K562 (cell line): ENCODE data around the gene ZC3H12A. TPM values are rescaled to one million over a fixed set of nuclear protein-coding genes. Genes with fewer than 3 reads are reported as not detected.

Experiments used
- ARID3B ChIP-seq: fragments of 250-450 bp; sonication (Bioruptor Pico); IDR thresholded peaks from 2 replicates; pipeline ENCODE4 v1.4.0; 2020; ENCODE audit warnings: borderline replicate concordance
- E2F3 ChIP-seq: fragments of 250-450 bp; sonication (Bioruptor Pico); IDR thresholded peaks from 2 replicates; pipeline ENCODE4 v1.4.0; 2020; ENCODE audit warnings: mild to moderate bottlenecking
- ELF2 ChIP-seq: fragments of 250-450 bp; sonication (Bioruptor Pico); IDR thresholded peaks from 2 replicates; pipeline ENCODE4 v1.5.0; 2021; ENCODE audit warnings: mild to moderate bottlenecking
- ESRRB ChIP-seq: fragments of 250-450 bp; sonication (Bioruptor Pico); IDR thresholded peaks from 2 replicates; pipeline ENCODE4 v1.5.0; 2020; ENCODE audit warnings: mild to moderate bottlenecking, moderate library complexity, borderline replicate concordance
- FOXK2 ChIP-seq, 2 experiments: fragments of 450-650 bp; IDR thresholded peaks in 1 of 2; conservative IDR thresholded peaks in 1 of 2; 2 replicates each; pipeline ENCODE4 v1.6.1; 2016; ENCODE audit warnings: low read depth in 2 of 2, mild to moderate bottlenecking in 1 of 2
- GATA2 ChIP-seq: sonication (generic); formaldehyde crosslinking; IDR thresholded peaks from 2 replicates; pipeline ENCODE4 v1.4.0; 2020; ENCODE audit warnings: mild to moderate bottlenecking, missing genetic modification reagents
- GTF2B ChIP-seq: IDR thresholded peaks from 2 replicates; pipeline ENCODE4 v1.6.1; 2011; ENCODE audit not compliant: insufficient read length; ENCODE audit errors: extremely low read depth
- GTF2E2 ChIP-seq: fragments of 200-800 bp; sonication (Bioruptor generic); IDR thresholded peaks from 2 replicates; pipeline ENCODE4 v1.6.1; 2016; ENCODE audit warnings: missing genetic modification characterization, missing compliant biosample characterization
- JUND ChIP-seq, 2 experiments: IDR thresholded peaks; 2 replicates in 1 of 2; 3 replicates in 1 of 2; pipeline ENCODE4 v1.6.1; 2011; ENCODE audit warnings: borderline replicate concordance in 2 of 2, low read depth in 2 of 2, low read length in 2 of 2, improper control_type of control experiment in 1 of 2, missing biosample characterization in 1 of 2, missing genetic modification characterization in 1 of 2, missing genetic modification reagents in 1 of 2
- MCM5 ChIP-seq: fragments of 450-650 bp; IDR thresholded peaks from 2 replicates; pipeline ENCODE4 v1.6.1; 2016; ENCODE audit warnings: low read depth
- NCOA2 ChIP-seq, 2 experiments: fragments of 450-650 bp; IDR thresholded peaks; 2 replicates each; pipeline ENCODE4 v1.6.1; 2018; ENCODE audit warnings: mild to moderate bottlenecking in 2 of 2, moderate library complexity in 1 of 2; ENCODE audit not compliant: partially characterized antibody in 2 of 2
- SETDB1 ChIP-seq: IDR thresholded peaks from one replicate; pipeline ENCODE4 v1.6.1; 2012; ENCODE audit warnings: low read length, control low read depth, inconsistent platforms
- TCF7L2 ChIP-seq: fragments of 150-350 bp; IDR thresholded peaks from 2 replicates; pipeline ENCODE4 v1.6.1; 2016; ENCODE audit warnings: low read depth, mild to moderate bottlenecking, low read length, moderate library complexity
- ZBTB12 ChIP-seq: fragments of 250-450 bp; sonication (Bioruptor Pico); IDR thresholded peaks from 2 replicates; pipeline ENCODE4 v1.4.0; 2020
- ZNF12 ChIP-seq: sonication (generic); formaldehyde crosslinking; IDR thresholded peaks from 2 replicates; pipeline ENCODE4 v1.4.0; 2020; ENCODE audit warnings: mild to moderate bottlenecking, missing genetic modification reagents
- ZNF589 ChIP-seq: fragments of 200-800 bp; sonication (Bioruptor generic); IDR thresholded peaks from 2 replicates; pipeline ENCODE4 v1.6.1; 2016; ENCODE audit warnings: low read depth, missing genetic modification characterization, missing compliant biosample characterization
- ZNF609 ChIP-seq: sonication (generic); formaldehyde crosslinking; IDR thresholded peaks from 2 replicates; pipeline ENCODE4 v1.8.1; 2023; ENCODE audit warnings: missing genetic modification reagents, mild to moderate bottlenecking, borderline replicate concordance
- ZNF717 ChIP-seq: fragments of 250-450 bp; sonication (Bioruptor Pico); IDR thresholded peaks from 2 replicates; pipeline ENCODE4 v1.5.0; 2021
- ZNF76 ChIP-seq: fragments of 250-450 bp; sonication (Bioruptor Pico); IDR thresholded peaks from 2 replicates; pipeline ENCODE4 v1.4.0; 2020; ENCODE audit warnings: mild to moderate bottlenecking, moderate library complexity, borderline replicate concordance
- polyA plus RNA-seq, 8 experiments: library from polyadenylated mRNA; depleted of rRNA in 4 of 8; stranded (reverse) in 5 of 8; unstranded in 3 of 8; fragments of >200 nt; fragmentation: Nextera tagmentation in 2 of 8; fragmentation: Illumina TruSeq in 1 of 8; extraction: Ambion mirVana in 2 of 8; extraction: Trizol in 1 of 8; gene quantifications; 2 replicates each; pipeline versions ENCODE4 v1.2.1 to v1.2.3, GENCODE V29; 2011 to 2014; ENCODE audit warnings: inconsistent platforms in 1 of 8, missing spikeins in 1 of 8
- total RNA-seq, 7 experiments: library from RNA; depleted of rRNA in 6 of 7; stranded (reverse); fragments of >200 nt in 6 of 7; fragmentation: Illumina TruSeq in 2 of 7; extraction: Trizol in 2 of 7; gene quantifications; 2 replicates each; pipeline versions ENCODE4 v1.2.1 to v1.2.3, GENCODE V29; 2011 to 2021; ENCODE audit warnings: low replicate concordance in 1 of 7

Gene ZC3H12A
- total and polyA plus RNA-seq, 9 of the 15 experiments (the other 6 are each of a cell fraction or from before 2014, with no cell fraction given) = 0.14 to 9.4 (median 6.7) TPM

GRCh38 chr1:37474046-37474696 lies at the start of gene ZC3H12A (continued):
- TF ChIP-seq MCM5 (no peak), GTF2E2 (peak; percentile 84), ZNF609 (no peak), ZNF12 (CRISPR knock-in tag) (no peak), GATA2 (no peak), ARID3B (CRISPR knock-in tag) (no peak), E2F3 (CRISPR knock-in tag) (no peak), NCOA2 (IDR thresholded peaks at IDR 0.05; ENCODE audit: partially characterized antibody in 2 of 2) (no peak), ZNF717 (no peak), JUND (IDR thresholded peaks at IDR 0.05; ENCODE audit: borderline replicate concordance, low read depth, low read length) (peak; percentile 52), JUND (tag; IDR thresholded peaks at IDR 0.05; ENCODE audit: borderline replicate concordance, low read depth, low read length) (peak; percentile 25; the same call in 1 of the 3 replicates), FOXK2 (conservative IDR thresholded peaks at IDR 0.05 in 1 of 2, IDR thresholded peaks at IDR 0.05 in 1 of 2; ENCODE audit: low read depth in 2 of 2) (no peak), ZNF589 (CRISPR knock-in tag) (no peak), TCF7L2 (no peak), ZBTB12 (CRISPR knock-in tag) (no peak), SETDB1 (no peak), ELF2 (CRISPR knock-in tag) (peak; percentile 43; the same call in 1 of the 2 replicates), ESRRB (no peak), ZNF76 (CRISPR knock-in tag) (no peak), GTF2B (no peak)
